H1 (cell line): Measurements from ENCODE around the gene NOBOX. TPM values are rescaled to one million over a fixed set of nuclear protein-coding genes. Genes with fewer than 3 reads are reported as not detected.

Experiments
- CTCF ChIA-PET: fragments of 300-600 bp; sonication (Branson Sonifier 250); formaldehyde crosslinking; loops from one replicate; lab custom pipeline; 2021; ENCODE audit not compliant: partially characterized antibody; lab: Charles Lee
- POLR2A ChIA-PET: fragments of 300-600 bp; sonication (Branson Sonifier 250); formaldehyde crosslinking; loops from one replicate; lab custom pipeline; 2021; ENCODE audit warnings: inconsistent platforms; ENCODE audit not compliant: partially characterized antibody; lab: Charles Lee
- DNase-seq, 2 experiments: peaks; one replicate each; pipeline versions ENCODE4 v3.0.0 to v3.0.0-alpha.2; 2010 to 2022; ENCODE audit warnings: low spot score in 2 of 2, low read depth in 1 of 2, mixed read lengths in 1 of 2
- FAIRE-seq: peaks from 2 replicates; lab custom pipeline; 2011; peaks lifted over from hg19 to GRCh38; lab: Jason Lieb, UNC
- H2AFZ ChIP-seq: 2 replicates; pipeline ENCODE4 v1.8.1; 2012; ENCODE audit warnings: low read length, inconsistent platforms
- H2AK5ac ChIP-seq: 2 replicates; pipeline ENCODE4 v1.6.1; 2013; ENCODE audit warnings: low read depth, low read length
- H2BK120ac ChIP-seq: replicated peaks from 2 replicates; pipeline ENCODE3; 2013; ENCODE audit warnings: low read depth, low read length, inconsistent platforms
- H2BK12ac ChIP-seq: 2 replicates; pipeline ENCODE4 v1.6.1; 2013; ENCODE audit warnings: low read depth, low read length
- H2BK15ac ChIP-seq: 2 replicates; pipeline ENCODE4 v1.6.1; 2013; ENCODE audit warnings: low read length
- H2BK20ac ChIP-seq: 2 replicates; pipeline ENCODE4 v1.6.1; 2013; ENCODE audit warnings: low read length
- H2BK5ac ChIP-seq: 2 replicates; pipeline ENCODE4 v1.6.1; 2013; ENCODE audit warnings: low read depth, low read length
- H3K14ac ChIP-seq: 2 replicates; pipeline ENCODE4 v1.6.1; 2013; ENCODE audit warnings: inconsistent platforms; ENCODE audit not compliant: insufficient read length
- H3K18ac ChIP-seq: 2 replicates; pipeline ENCODE4 v1.6.1; 2013; ENCODE audit warnings: low read length; ENCODE audit errors: extremely low read depth
- H3K23ac ChIP-seq: 2 replicates; pipeline ENCODE4 v1.6.1; 2013; ENCODE audit warnings: inconsistent platforms; ENCODE audit not compliant: insufficient read length
- H3K23me2 ChIP-seq: 2 replicates; pipeline ENCODE4 v1.6.1; 2013; ENCODE audit warnings: low read depth, low read length
- H3K27ac ChIP-seq: 2 replicates; pipeline ENCODE4 v1.6.1; 2011; ENCODE audit warnings: low read depth, low read length, inconsistent platforms
- H3K27me3 ChIP-seq, 4 experiments: replicated peaks in 1 of 4; 1 replicate in 1 of 4; 2 replicates in 3 of 4; pipeline versions ENCODE4 v1.6.1 to v1.8.1; 2011 to 2013; ENCODE audit warnings: low read length in 3 of 4, mild to moderate bottlenecking in 3 of 4, inconsistent platforms in 2 of 4, mixed read lengths in 2 of 4, moderate library complexity in 1 of 4; ENCODE audit not compliant: control insufficient read depth in 3 of 4, insufficient read depth in 3 of 4; ENCODE audit errors: extremely low read depth in 1 of 4
- H3K36me3 ChIP-seq, 4 experiments: 2 replicates each; pipeline versions ENCODE4 v1.6.1 to v1.8.1; 2011 to 2013; ENCODE audit warnings: mild to moderate bottlenecking in 4 of 4, low read length in 3 of 4, moderate library complexity in 2 of 4, control low read depth in 1 of 4, inconsistent platforms in 1 of 4; ENCODE audit not compliant: insufficient read depth in 4 of 4, control insufficient read depth in 2 of 4
- H3K4ac ChIP-seq: replicated peaks from 2 replicates; pipeline ENCODE3; 2013; ENCODE audit warnings: low read length, low read depth, mixed read lengths, inconsistent platforms; ENCODE audit not compliant: insufficient read length
- H3K4me1 ChIP-seq, 4 experiments: replicated peaks in 1 of 4; 1 replicate in 1 of 4; 2 replicates in 3 of 4; pipeline versions ENCODE4 v1.6.1 to v1.8.1; 2011 to 2013; ENCODE audit warnings: low read length in 3 of 4, inconsistent platforms in 2 of 4, mixed read lengths in 1 of 4; ENCODE audit not compliant: insufficient read depth in 4 of 4, control insufficient read depth in 3 of 4
- H3K4me2 ChIP-seq, 2 experiments: 2 replicates each; pipeline versions ENCODE4 v1.6.1 to v1.8.1; 2011 to 2013; ENCODE audit warnings: low read depth in 2 of 2, low read length in 2 of 2, control low read depth in 1 of 2, inconsistent platforms in 1 of 2, mild to moderate bottlenecking in 1 of 2; ENCODE audit not compliant: insufficient read depth in 1 of 2
- H3K4me3 ChIP-seq, 4 experiments: fragments of 200-600, 300-600 bp in 1 of 4; sonication (generic), shearing (Covaris generic), sonication (Bioruptor Twin) in 1 of 4; 2 replicates each; pipeline versions ENCODE4 v1.5.1 to v1.8.1; 2011 to 2016; ENCODE audit warnings: low read length in 4 of 4, low read depth in 3 of 4, control low read depth in 2 of 4, inconsistent platforms in 2 of 4, mild to moderate bottlenecking in 2 of 4, mixed read lengths in 1 of 4, moderate library complexity in 1 of 4; ENCODE audit not compliant: insufficient read depth in 2 of 4; ENCODE audit errors: extremely low read depth in 1 of 4
- H3K56ac ChIP-seq: replicated peaks from 2 replicates; pipeline ENCODE3; 2013; ENCODE audit warnings: low read depth, mild to moderate bottlenecking, mixed read lengths, low read length, inconsistent platforms; ENCODE audit not compliant: insufficient read length
- H3K79me1 ChIP-seq: 2 replicates; pipeline ENCODE4 v1.6.1; 2013; ENCODE audit warnings: low read depth, low read length, control low read depth
- H3K79me2 ChIP-seq, 2 experiments: 2 replicates each; pipeline versions ENCODE4 v1.6.1 to v1.8.1; 2012 to 2013; ENCODE audit warnings: low read length in 2 of 2, mild to moderate bottlenecking in 2 of 2, inconsistent platforms in 1 of 2; ENCODE audit not compliant: insufficient read depth in 2 of 2, control insufficient read depth in 1 of 2
- H3K9ac ChIP-seq, 4 experiments: replicated peaks in 1 of 4; 1 replicate in 1 of 4; 2 replicates in 3 of 4; pipeline versions ENCODE4 v1.6.1 to v1.8.1; 2011 to 2013; ENCODE audit warnings: low read depth in 3 of 4, low read length in 3 of 4, control low read depth in 2 of 4, mild to moderate bottlenecking in 2 of 4, moderate library complexity in 2 of 4, inconsistent platforms in 1 of 4; ENCODE audit errors: extremely low read depth in 1 of 4
- H3K9me3 ChIP-seq, 2 experiments: 2 replicates each; pipeline versions ENCODE4 v1.6.1 to v1.8.1; 2012 to 2013; ENCODE audit warnings: mild to moderate bottlenecking in 2 of 2, moderate library complexity in 2 of 2, control low read depth in 1 of 2, inconsistent platforms in 1 of 2, low read depth in 1 of 2, low read length in 1 of 2, mixed read lengths in 1 of 2; ENCODE audit not compliant: insufficient read depth in 2 of 2
- H4K20me1 ChIP-seq, 2 experiments: replicated peaks in 1 of 2; 2 replicates each; pipeline versions ENCODE3 to v1.8.1; 2011 to 2013; ENCODE audit warnings: inconsistent platforms in 2 of 2, low read length in 2 of 2, mild to moderate bottlenecking in 1 of 2; ENCODE audit not compliant: insufficient read depth in 2 of 2, control insufficient read depth in 1 of 2
- H4K5ac ChIP-seq: 2 replicates; pipeline ENCODE4 v1.6.1; 2013; ENCODE audit warnings: low read length, low read depth, mixed read lengths, inconsistent platforms; ENCODE audit not compliant: insufficient read length
- H4K8ac ChIP-seq: 2 replicates; pipeline ENCODE4 v1.8.0; 2013; ENCODE audit warnings: mild to moderate bottlenecking, moderate library complexity, low read length, inconsistent platforms; ENCODE audit not compliant: insufficient read depth; ENCODE audit errors: extremely low read depth
- H4K91ac ChIP-seq: replicated peaks from 2 replicates; pipeline ENCODE3; 2013; ENCODE audit warnings: low read length, mixed read lengths, inconsistent platforms; ENCODE audit not compliant: insufficient read length
- CEBPB ChIP-seq: IDR thresholded peaks from 2 replicates; pipeline ENCODE4 v1.6.1; 2012; ENCODE audit warnings: low read depth, low read length
- CHD1 ChIP-seq: IDR thresholded peaks from 2 replicates; pipeline ENCODE4 v1.6.1; 2012; ENCODE audit warnings: low read depth, low read length, improper control_type of control experiment
- KDM1A ChIP-seq: fragments of 200-600, 300-600 bp; sonication (generic); IDR thresholded peaks from 2 replicates; pipeline ENCODE4 v1.7.1; 2016; ENCODE audit warnings: mild to moderate bottlenecking, low read length, borderline replicate concordance
- NRF1 ChIP-seq: IDR thresholded peaks from 2 replicates; pipeline ENCODE4 v1.6.1; 2011; ENCODE audit warnings: mild to moderate bottlenecking, low read depth, low read length, improper control_type of control experiment
- POLR2A ChIP-seq, 2 experiments: IDR thresholded peaks; 1 replicate in 1 of 2; 2 replicates in 1 of 2; pipeline ENCODE4 v1.6.1; 2011; ENCODE audit warnings: low read depth in 2 of 2, low read length in 2 of 2, mild to moderate bottlenecking in 2 of 2; ENCODE audit errors: control extremely low read depth in 1 of 2
- SIN3A ChIP-seq, 2 experiments: IDR thresholded peaks in 1 of 2; conservative IDR thresholded peaks in 1 of 2; 2 replicates each; pipeline ENCODE4 v1.6.1; 2011 to 2012; ENCODE audit warnings: low read length in 2 of 2, improper control_type of control experiment in 1 of 2, low read depth in 1 of 2, mild to moderate bottlenecking in 1 of 2
- SUZ12 ChIP-seq: fragments of 200-600 bp; sonication (generic); IDR thresholded peaks from 2 replicates; pipeline ENCODE4 v1.6.1; 2012; ENCODE audit warnings: mild to moderate bottlenecking, inconsistent platforms, low read length, moderate library complexity, mixed read lengths
- USF2 ChIP-seq: IDR thresholded peaks from 2 replicates; pipeline ENCODE4 v1.6.1; 2011; ENCODE audit warnings: low read length, improper control_type of control experiment
- WGBS, 2 experiments: shearing (Covaris generic) in 1 of 2; methylation state at CpG; one replicate each; pipeline versions ENCODE4 v1.1.6 to v1.1.7; 2013 to 2015; ENCODE audit warnings: low lambda C conversion rate in 2 of 2, mixed read lengths in 2 of 2, inconsistent platforms in 1 of 2, low coverage in 1 of 2, missing lambda C conversion rate in 1 of 2; ENCODE audit not compliant: insufficient replicate concordance in 2 of 2, insufficient coverage in 1 of 2, insufficient read length in 1 of 2; ENCODE audit errors: extremely low coverage in 1 of 2, missing lambda C conversion rate in 1 of 2; 5-methylcytosine and 5-hydroxymethylcytosine counted together
- polyA plus RNA-seq, 7 experiments: library from polyadenylated mRNA; depleted of rRNA in 3 of 7; stranded (reverse) in 5 of 7; unstranded in 2 of 7; fragments of >200 nt in 5 of 7; fragments of 200-250 nt in 2 of 7; gene quantifications; 1 replicate in 5 of 7; 2 replicates in 1 of 7; 4 replicates in 1 of 7; pipeline versions ENCODE4 v1.2.1 to v1.2.3, GENCODE V29; 2011 to 2013; ENCODE audit warnings: missing spikeins in 2 of 7, mixed read lengths in 2 of 7
- total RNA-seq: library from RNA; stranded (reverse); fragmentation: NEBNext Ultra II Directional; extraction: Animal tissue kit (Norgen Biotek cat#: 25700); gene quantifications from 2 replicates; pipeline ENCODE4 v1.2.1, GENCODE V29; 2021

The NOBOX gene
- total and polyA plus RNA-seq, 2 of the 8 experiments (the other 6 are each of a cell fraction or from before 2014, with no cell fraction given) = not detected

DNA sequence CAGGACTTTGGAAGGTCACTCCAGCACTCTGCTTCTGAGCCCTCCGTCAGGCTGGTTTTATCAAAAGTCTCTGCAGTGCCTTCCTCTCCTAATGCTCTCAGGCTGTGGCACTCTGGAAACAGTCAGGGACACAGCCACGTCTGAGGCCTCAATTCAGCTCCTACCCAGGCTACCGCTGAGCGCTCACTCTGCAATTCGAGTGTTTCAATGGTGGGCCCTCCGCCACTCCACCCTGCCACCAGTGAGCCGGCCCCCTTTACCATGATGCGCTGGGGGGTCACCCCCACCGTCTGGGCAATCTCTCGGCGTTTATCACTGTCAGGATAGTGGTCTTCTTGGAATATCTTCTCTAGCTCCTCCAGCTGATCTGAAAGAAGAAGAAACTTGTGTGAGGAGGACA is 3.5 kb downstream of the NOBOX start:
- no peak overlapping the region for H2AK5ac ChIP-seq
- H2BK5ac ChIP-seq = no peak overlapping the region
- no peaks in the 10 kb centered on the region for H3K79me2 ChIP-seq
- peak overlapping the region; percentile 51; the same call in 1 of the 2 replicates for H2AFZ ChIP-seq
- no peaks in the 10 kb centered on the region for H3K9me3 ChIP-seq
- no peaks in the 10 kb centered on the region for H3K23me2 ChIP-seq
- H3K9ac ChIP-seq = no peak overlapping the region
- no peaks in the 10 kb centered on the region for H3K27me3 ChIP-seq
- ChIA-PET CTCF (interaction anchor here (1.0 to 2.0 kb wide), 6 partner anchors 9 to 156 kb away, joined by 3 to 10 read pairs (median 5); no protein-coding TSS in a partner anchor), POLR2A (interaction anchor here (0.6 kb wide), 1 partner anchor 11 kb away, joined by 3 read pairs; no protein-coding TSS in a partner anchor)
- H3K23ac ChIP-seq = no peak overlapping the region
- H2BK120ac ChIP-seq = no peak overlapping the region
- no peak overlapping the region for H2BK15ac ChIP-seq
- no peak overlapping the region for H2BK20ac ChIP-seq
- no peak overlapping the region for H2BK12ac ChIP-seq
- no peak overlapping the region for H3K14ac ChIP-seq
- no peak overlapping the region for H3K4me2 ChIP-seq
- no peak overlapping the region for H4K5ac ChIP-seq
- no peak overlapping the region for H3K4me3 ChIP-seq
- no peak overlapping the region for H3K4ac ChIP-seq
- no peak for FAIRE-seq
- H4K8ac ChIP-seq = no peak overlapping the region
- no peaks in the 10 kb centered on the region for H3K4me1 ChIP-seq
- H3K18ac ChIP-seq = no peak overlapping the region
- H3K56ac ChIP-seq = no peak overlapping the region
- TF ChIP-seq CHD1 (no peak), SIN3A (conservative IDR thresholded peaks at IDR 0.05 in 1 of 2, IDR thresholded peaks at IDR 0.05 in 1 of 2; ENCODE audit: low read depth in 1 of 2, low read length in 2 of 2) (no peak), SUZ12 (no peak), POLR2A (IDR thresholded peaks at IDR 0.05; ENCODE audit: control extremely low read depth in 1 of 2, low read depth in 2 of 2, low read length in 2 of 2) (no peak), NRF1 (no peak), USF2 (no peak), KDM1A (no peak), CEBPB (no peak)
- TF ChIP-seq, all 59 proteins: peak for 0
- Histone ChIP-seq H4K91ac (no peak overlapping the region), H3K36me3 (no peaks in the 10 kb centered on the region), H3K79me1 (no peaks in the 10 kb centered on the region), H4K20me1 (no peaks in the 10 kb centered on the region), H3K27ac (no peak overlapping the region)
- 82% methylated on average over 11 of the region's 11 CpGs; no CpG with 5 or more reads in 1 of the 2 experiments for whole genome bisulfite sequencing, 2 experiments
- peak in 1 of 2 experiments; percentile 32 for DNase-seq
